ENCODE data around the gene FAM120B. TPM values are rescaled to one million over a fixed set of nuclear protein-coding genes. Genes with fewer than 3 reads are reported as not detected.

The FAM120B gene
- total and polyA plus RNA-seq, 2 of the 4 experiments (the other 2 are of a cell fraction), result 15.3 to 28.0 TPM

DNA sequence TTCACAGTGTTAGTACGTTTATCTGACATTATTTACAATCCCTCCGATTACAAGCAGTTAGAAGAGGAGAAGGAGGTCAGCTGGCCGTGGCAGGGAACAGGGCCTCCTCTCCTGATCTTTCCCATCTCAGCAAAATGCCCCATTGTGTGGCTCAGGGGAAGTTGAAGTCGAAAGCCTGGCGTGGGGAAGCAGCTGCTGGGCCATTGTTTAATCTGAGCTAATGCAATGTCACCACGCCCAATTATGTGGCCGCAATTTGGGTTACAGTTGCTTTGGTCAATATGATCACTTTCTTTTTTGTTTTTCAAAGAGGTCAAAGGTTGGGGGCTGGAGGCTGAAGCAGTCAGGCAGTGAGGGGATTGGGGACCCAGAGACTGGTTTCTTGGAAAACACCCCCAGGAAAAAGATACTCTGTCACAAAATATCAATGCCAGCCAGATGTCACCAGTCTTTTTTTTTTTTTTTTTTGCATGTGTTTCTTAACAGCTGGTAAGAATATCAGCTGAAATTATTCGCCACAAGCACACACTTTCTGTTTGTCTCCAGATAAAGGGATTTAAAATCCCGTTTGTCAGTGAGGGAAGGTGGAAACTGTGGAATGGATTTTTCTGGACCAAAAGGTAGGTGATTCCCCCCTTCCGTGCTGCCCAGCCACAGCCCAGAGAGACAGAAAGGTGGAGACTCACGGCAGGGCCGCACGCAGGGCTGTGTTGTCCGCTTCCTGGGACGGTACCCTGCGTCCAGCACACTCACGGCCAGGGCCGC lies 40.3 kb upstream of the FAM120B start:
- ATAC-seq (ENCODE audit: low read depth) (no peak), DNase-seq (no peak)
- Histone ChIP-seq H4K5ac (ENCODE audit: low read depth, low read length) (no peak overlapping the region), H3K4me2 (ENCODE audit: low read depth, low read length) (no peak overlapping the region; the same call in 1 of the 2 replicates), H4K91ac (ENCODE audit: insufficient read depth, low read depth, low read length) (no peak overlapping the region), H3K36me3 (ENCODE audit: control insufficient read depth, insufficient read depth, low read length) (no peaks in the 10 kb centered on the region), H4K8ac (ENCODE audit: low read depth in 2 of 2, low read length in 2 of 2) (no peak overlapping the region), H2BK15ac (ENCODE audit: low read depth, low read length) (no peak overlapping the region), H3K9ac (ENCODE audit: low read depth, low read length) (no peak overlapping the region), H3K27me3 (ENCODE audit: control insufficient read depth, insufficient read depth, low read length) (peaks cover 5% of the 10 kb centered on the region; the same call in 1 of the 2 replicates), H3K14ac (replicated peaks; ENCODE audit: low read depth, low read length) (no peak overlapping the region), H3K4ac (ENCODE audit: low read depth, low read length) (no peak overlapping the region), H3K4me3 (ENCODE audit: insufficient read depth, low read depth, low read length) (no peak overlapping the region), H2BK20ac (ENCODE audit: low read depth, low read length) (no peak overlapping the region), H3K56ac (ENCODE audit: extremely low read depth, insufficient read depth, low read length) (no peak overlapping the region), H4K20me1 (ENCODE audit: insufficient read depth, low read length) (no peaks in the 10 kb centered on the region), H2BK120ac (ENCODE audit: low read depth, low read length) (no peak overlapping the region), H3K23ac (ENCODE audit: low read depth, low read length) (no peak overlapping the region), H3K9me3 (ENCODE audit: control insufficient read depth, insufficient read depth, low read length) (no peaks in the 10 kb centered on the region), H2AFZ (replicated peaks; ENCODE audit: low read length, poor library complexity) (peak overlapping the region; percentile 58), H3K18ac (ENCODE audit: low read depth, low read length) (no peak overlapping the region), H3K27ac (ENCODE audit: insufficient read depth, low read length) (no peak overlapping the region), H3K79me1 (ENCODE audit: low read depth in 1 of 2, low read length in 2 of 2) (no peaks in the 10 kb centered on the region), H2BK5ac (ENCODE audit: low read depth, low read length, poor library complexity, severe bottlenecking) (no peak overlapping the region), H2AK9ac (replicated peaks; ENCODE audit: low read depth, low read length, poor library complexity) (no peak overlapping the region), H2AK5ac (ENCODE audit: low read depth, low read length) (no peak overlapping the region), H3K9me1 (ENCODE audit: insufficient read depth, low read length) (no peaks in the 10 kb centered on the region), H3K4me1 (ENCODE audit: control insufficient read depth, insufficient read depth, low read length) (peaks cover 9% of the 10 kb centered on the region)
- POLR2A ChIA-PET (ENCODE audit: unreplicated experiment), result no interaction called here
- dilution Hi-C loops (cut with HindIII; ENCODE audit: low sequenced_read_pairs, unreplicated experiment) (no loop called here), intact Hi-C loops (cut with micrococcal nuclease) (no loop called here), in situ Hi-C loops (cut with MboI; ENCODE audit: low sequenced_read_pairs) (no loop called here)
- BruUV-seq (replicated peaks), result no TSS peak
- no CpG with 5 or more reads among the region's 18 CpGs for WGBS, 2 experiments (ENCODE audit: extremely low coverage in 2 of 2, insufficient read length in 1 of 2)
- TF ChIP-seq RCOR1 (IDR thresholded peaks at IDR 0.05; ENCODE audit: insufficient replicate concordance, low read length) (no peak), MXI1 (IDR thresholded peaks at IDR 0.05; ENCODE audit: borderline replicate concordance, low read depth, low read length) (no peak), POLR2A (IDR thresholded peaks at IDR 0.05; ENCODE audit: low read depth, low read length) (no peak), RAD21 (IDR thresholded peaks at IDR 0.05; ENCODE audit: low read length) (no peak), CEBPB (IDR thresholded peaks at IDR 0.05; ENCODE audit: low read depth, low read length) (no peak), CHD1 (IDR thresholded peaks at IDR 0.05; ENCODE audit: low read depth, low read length) (no peak), NFE2L2 (IDR thresholded peaks at IDR 0.05; ENCODE audit: low read depth, low read length) (no peak), FOS (IDR thresholded peaks at IDR 0.05; ENCODE audit: low read depth, low read length) (no peak), BHLHE40 (IDR thresholded peaks at IDR 0.05; ENCODE audit: low read depth, low read length) (no peak), RFX5 (IDR thresholded peaks at IDR 0.05; ENCODE audit: low read depth, low read length) (no peak), MAZ (IDR thresholded peaks at IDR 0.05; ENCODE audit: borderline replicate concordance, low read depth, low read length) (no peak), SMC3 (IDR thresholded peaks at IDR 0.05; ENCODE audit: low read depth, low read length) (no peak), MAFK (IDR thresholded peaks at IDR 0.05; ENCODE audit: low read depth, low read length) (no peak)
- TF ChIP-seq, protein P1, sequence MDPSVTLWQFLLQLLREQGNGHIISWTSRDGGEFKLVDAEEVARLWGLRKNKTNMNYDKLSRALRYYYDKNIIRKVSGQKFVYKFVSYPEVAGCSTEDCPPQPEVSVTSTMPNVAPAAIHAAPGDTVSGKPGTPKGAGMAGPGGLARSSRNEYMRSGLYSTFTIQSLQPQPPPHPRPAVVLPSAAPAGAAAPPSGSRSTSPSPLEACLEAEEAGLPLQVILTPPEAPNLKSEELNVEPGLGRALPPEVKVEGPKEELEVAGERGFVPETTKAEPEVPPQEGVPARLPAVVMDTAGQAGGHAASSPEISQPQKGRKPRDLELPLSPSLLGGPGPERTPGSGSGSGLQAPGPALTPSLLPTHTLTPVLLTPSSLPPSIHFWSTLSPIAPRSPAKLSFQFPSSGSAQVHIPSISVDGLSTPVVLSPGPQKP (IDR thresholded peaks at IDR 0.05; ENCODE audit: borderline replicate concordance, low read depth, low read length), result no peak
- TF ChIP-seq, protein P2, sequence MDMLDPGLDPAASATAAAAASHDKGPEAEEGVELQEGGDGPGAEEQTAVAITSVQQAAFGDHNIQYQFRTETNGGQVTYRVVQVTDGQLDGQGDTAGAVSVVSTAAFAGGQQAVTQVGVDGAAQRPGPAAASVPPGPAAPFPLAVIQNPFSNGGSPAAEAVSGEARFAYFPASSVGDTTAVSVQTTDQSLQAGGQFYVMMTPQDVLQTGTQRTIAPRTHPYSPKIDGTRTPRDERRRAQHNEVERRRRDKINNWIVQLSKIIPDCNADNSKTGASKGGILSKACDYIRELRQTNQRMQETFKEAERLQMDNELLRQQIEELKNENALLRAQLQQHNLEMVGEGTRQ (IDR thresholded peaks at IDR 0.05; ENCODE audit: low read depth, low read length), result no peak
- TF ChIP-seq, protein P3, sequence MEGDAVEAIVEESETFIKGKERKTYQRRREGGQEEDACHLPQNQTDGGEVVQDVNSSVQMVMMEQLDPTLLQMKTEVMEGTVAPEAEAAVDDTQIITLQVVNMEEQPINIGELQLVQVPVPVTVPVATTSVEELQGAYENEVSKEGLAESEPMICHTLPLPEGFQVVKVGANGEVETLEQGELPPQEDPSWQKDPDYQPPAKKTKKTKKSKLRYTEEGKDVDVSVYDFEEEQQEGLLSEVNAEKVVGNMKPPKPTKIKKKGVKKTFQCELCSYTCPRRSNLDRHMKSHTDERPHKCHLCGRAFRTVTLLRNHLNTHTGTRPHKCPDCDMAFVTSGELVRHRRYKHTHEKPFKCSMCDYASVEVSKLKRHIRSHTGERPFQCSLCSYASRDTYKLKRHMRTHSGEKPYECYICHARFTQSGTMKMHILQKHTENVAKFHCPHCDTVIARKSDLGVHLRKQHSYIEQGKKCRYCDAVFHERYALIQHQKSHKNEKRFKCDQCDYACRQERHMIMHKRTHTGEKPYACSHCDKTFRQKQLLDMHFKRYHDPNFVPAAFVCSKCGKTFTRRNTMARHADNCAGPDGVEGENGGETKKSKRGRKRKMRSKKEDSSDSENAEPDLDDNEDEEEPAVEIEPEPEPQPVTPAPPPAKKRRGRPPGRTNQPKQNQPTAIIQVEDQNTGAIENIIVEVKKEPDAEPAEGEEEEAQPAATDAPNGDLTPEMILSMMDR (conservative IDR thresholded peaks at IDR 0.05; ENCODE audit: low read depth, low read length), result no peak
- CTCF ChIA-PET, result no interaction called here
